Measurements from ENCODE around the gene C9orf57.
A peak's percentile ranks its signal among the peaks of the same experiment; 100 is the strongest.

C9orf57 gene

GRCh38 chr9:72041369-72041768, 19.0 kb downstream of the C9orf57 start:
- TF ChIP-seq, protein P1, sequence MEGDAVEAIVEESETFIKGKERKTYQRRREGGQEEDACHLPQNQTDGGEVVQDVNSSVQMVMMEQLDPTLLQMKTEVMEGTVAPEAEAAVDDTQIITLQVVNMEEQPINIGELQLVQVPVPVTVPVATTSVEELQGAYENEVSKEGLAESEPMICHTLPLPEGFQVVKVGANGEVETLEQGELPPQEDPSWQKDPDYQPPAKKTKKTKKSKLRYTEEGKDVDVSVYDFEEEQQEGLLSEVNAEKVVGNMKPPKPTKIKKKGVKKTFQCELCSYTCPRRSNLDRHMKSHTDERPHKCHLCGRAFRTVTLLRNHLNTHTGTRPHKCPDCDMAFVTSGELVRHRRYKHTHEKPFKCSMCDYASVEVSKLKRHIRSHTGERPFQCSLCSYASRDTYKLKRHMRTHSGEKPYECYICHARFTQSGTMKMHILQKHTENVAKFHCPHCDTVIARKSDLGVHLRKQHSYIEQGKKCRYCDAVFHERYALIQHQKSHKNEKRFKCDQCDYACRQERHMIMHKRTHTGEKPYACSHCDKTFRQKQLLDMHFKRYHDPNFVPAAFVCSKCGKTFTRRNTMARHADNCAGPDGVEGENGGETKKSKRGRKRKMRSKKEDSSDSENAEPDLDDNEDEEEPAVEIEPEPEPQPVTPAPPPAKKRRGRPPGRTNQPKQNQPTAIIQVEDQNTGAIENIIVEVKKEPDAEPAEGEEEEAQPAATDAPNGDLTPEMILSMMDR (IDR thresholded peaks at IDR 0.05): no peak
- H3K4me3 ChIP-seq: no peak overlapping the region
- no peak overlapping the region for H3K27ac ChIP-seq
- no peak for DNase-seq (ENCODE audit: low spot score)

DNA sequence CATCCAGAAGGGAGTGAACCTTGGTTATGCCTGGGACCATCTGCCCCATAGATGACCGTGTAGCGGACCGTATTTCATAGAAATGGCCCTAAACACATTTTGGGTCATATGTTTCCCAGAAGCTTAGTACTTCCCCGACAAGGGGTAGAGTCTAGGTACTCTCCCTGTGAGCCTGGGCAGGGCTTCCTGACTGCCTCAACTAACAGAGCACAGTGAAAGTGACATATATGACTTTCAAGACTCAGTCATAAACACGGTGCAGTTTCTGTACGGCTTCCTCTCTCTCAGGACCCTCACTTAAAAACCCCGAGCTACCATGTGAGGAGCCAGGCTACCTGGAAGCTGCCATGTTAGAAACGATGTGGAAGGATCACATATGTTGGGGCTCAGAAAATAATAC, 20.9 kb downstream of the C9orf57 start:
- no peak for DNase-seq (ENCODE audit: low spot score)
- Histone ChIP-seq H3K27ac (no peak overlapping the region), H3K4me3 (no peak overlapping the region)
- TF ChIP-seq, protein P1 (IDR thresholded peaks at IDR 0.05): no peak

- TF ChIP-seq, protein P1 (IDR thresholded peaks at IDR 0.05): peak; percentile 82
- peak; percentile 79 for DNase-seq (ENCODE audit: low spot score)
- no peak overlapping the region for H3K27ac ChIP-seq
- no peak overlapping the region for H3K4me3 ChIP-seq
These were observed 21.5 kb downstream of the C9orf57 start for GRCh38 chr9:72038890-72039410.

GRCh38 chr9:72038408-72038807, 22.0 kb downstream of the C9orf57 start:
- TF ChIP-seq, protein P1 (IDR thresholded peaks at IDR 0.05): no peak
- DNase-seq (ENCODE audit: low spot score): no peak
- H3K27ac ChIP-seq: no peak overlapping the region
- no peak overlapping the region for H3K4me3 ChIP-seq

GRCh38 chr9:72037571-72037970, 22.8 kb downstream of the C9orf57 start:
- Histone ChIP-seq H3K4me3 (no peak overlapping the region), H3K27ac (no peak overlapping the region)
- TF ChIP-seq, protein P1 (IDR thresholded peaks at IDR 0.05): no peak
- DNase-seq (ENCODE audit: low spot score): no peak

- no peak overlapping the region for H3K4me3 ChIP-seq
- DNase-seq (ENCODE audit: low spot score): no peak
- TF ChIP-seq, protein P1 (IDR thresholded peaks at IDR 0.05): no peak
- no peak overlapping the region for H3K27ac ChIP-seq
These were observed 29.6 kb downstream of the C9orf57 start for GRCh38 chr9:72030767-72031166.

DNA sequence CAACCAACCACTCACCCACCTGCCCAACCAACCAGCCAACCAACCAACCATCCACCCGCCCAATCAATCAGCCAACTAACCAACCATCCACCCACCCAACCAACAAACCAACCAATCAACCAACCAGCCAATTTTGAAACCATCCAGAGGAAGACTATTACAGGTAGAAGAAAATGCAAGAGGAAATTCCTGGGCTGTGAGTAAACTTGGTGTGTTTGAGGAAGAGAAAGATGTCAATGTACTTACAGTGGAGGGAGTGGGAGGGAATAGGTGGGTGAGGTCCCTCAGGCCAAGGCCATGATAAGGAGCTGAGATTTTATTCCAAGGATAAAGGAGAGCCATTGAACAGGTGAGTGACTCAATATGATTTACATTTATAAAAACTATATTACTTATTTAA, 30.4 kb downstream of the C9orf57 start:
- Histone ChIP-seq H3K4me3 (no peak overlapping the region), H3K27ac (no peak overlapping the region)
- DNase-seq (ENCODE audit: low spot score): no peak
- TF ChIP-seq, protein P1 (IDR thresholded peaks at IDR 0.05): no peak
